ENCODE results near the gene ZNF112. TPM values are rescaled to one million over a fixed set of nuclear protein-coding genes. Genes with fewer than 3 reads are reported as not detected.

ZNF112 gene
- polyA plus RNA-seq, 1 donor (not counting 4 experiments of a cell fraction or from before 2014, with no cell fraction given) = 4.6 TPM

DNA sequence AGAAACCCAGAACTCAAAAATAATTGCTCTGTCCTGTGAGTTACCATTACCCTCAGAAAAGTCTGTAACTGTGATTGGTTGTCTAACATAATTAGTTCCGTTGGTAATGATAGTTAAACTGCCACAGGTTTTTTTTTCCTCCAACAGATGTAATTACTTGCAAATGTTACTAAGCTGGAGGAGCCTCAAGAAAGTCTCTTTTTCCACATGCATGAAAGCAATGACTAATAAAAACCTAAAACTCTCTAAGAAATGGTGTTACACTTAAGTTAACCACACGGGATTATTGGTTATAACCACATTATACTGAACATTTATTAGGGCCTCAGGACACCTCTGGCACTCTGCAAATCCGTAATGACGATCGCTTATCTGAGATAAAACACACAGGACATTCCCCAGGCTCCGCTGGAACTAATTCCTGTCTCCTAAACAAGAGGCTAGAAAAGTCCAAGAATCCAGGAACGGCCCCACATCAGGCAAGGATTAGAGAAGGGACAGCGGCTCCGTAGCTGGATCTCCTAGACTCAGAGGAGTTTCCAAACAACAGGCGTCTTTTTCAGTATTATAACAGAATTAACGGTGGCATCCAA, 52.4 kb downstream of the ZNF112 start:
- peaks cover 8 to 9% of the 10 kb centered on the region in 2 experiments for H3K36me3 ChIP-seq (ENCODE audit: control insufficient read depth in 2 of 2, extremely low read depth in 1 of 2, insufficient read depth in 2 of 2, low read length in 2 of 2)
- TF ChIP-seq, protein P1, sequence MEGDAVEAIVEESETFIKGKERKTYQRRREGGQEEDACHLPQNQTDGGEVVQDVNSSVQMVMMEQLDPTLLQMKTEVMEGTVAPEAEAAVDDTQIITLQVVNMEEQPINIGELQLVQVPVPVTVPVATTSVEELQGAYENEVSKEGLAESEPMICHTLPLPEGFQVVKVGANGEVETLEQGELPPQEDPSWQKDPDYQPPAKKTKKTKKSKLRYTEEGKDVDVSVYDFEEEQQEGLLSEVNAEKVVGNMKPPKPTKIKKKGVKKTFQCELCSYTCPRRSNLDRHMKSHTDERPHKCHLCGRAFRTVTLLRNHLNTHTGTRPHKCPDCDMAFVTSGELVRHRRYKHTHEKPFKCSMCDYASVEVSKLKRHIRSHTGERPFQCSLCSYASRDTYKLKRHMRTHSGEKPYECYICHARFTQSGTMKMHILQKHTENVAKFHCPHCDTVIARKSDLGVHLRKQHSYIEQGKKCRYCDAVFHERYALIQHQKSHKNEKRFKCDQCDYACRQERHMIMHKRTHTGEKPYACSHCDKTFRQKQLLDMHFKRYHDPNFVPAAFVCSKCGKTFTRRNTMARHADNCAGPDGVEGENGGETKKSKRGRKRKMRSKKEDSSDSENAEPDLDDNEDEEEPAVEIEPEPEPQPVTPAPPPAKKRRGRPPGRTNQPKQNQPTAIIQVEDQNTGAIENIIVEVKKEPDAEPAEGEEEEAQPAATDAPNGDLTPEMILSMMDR (optimal IDR thresholded peaks at IDR 0.05 in 1 of 3, IDR thresholded peaks at IDR 0.05 in 1 of 3, conservative IDR thresholded peaks at IDR 0.05 in 1 of 3; ENCODE audit: extremely low read depth in 1 of 3, insufficient read depth in 2 of 3, low read length in 3 of 3) = no peak
- no peak for TF ChIP-seq EZH2 (IDR thresholded peaks at IDR 0.05; ENCODE audit: low read length)
- DNase-seq (ENCODE audit: low read depth, low spot score) = no peak
- no peaks in the 10 kb centered on the region for H3K9me3 ChIP-seq (ENCODE audit: control insufficient read depth, low read depth, low read length)
- no peaks in the 10 kb centered on the region for H3K9me1 ChIP-seq (ENCODE audit: control insufficient read depth, extremely low read depth, insufficient read depth, low read length)
- peak overlapping the region; percentile 81 for H2AFZ ChIP-seq (ENCODE audit: control insufficient read depth, low read length)
- peaks cover 7% of the 10 kb centered on the region for H3K4me1 ChIP-seq (ENCODE audit: control insufficient read depth, extremely low read depth, insufficient read depth, low read length)
- peak; percentile 32 for FAIRE-seq
- H3K4me2 ChIP-seq (ENCODE audit: control insufficient read depth, extremely low read depth, insufficient read depth, low read depth, low read length) = peak overlapping the region; percentile 91
- no peaks in the 10 kb centered on the region for H3K27me3 ChIP-seq (ENCODE audit: control insufficient read depth, extremely low read depth, insufficient read depth, low read length)
- H4K20me1 ChIP-seq (ENCODE audit: control insufficient read depth, extremely low read depth, insufficient read depth, low read length) = no peaks in the 10 kb centered on the region
- peaks cover 2% of the 10 kb centered on the region for H3K79me2 ChIP-seq (ENCODE audit: control insufficient read depth, insufficient read depth, low read length)
- dilution Hi-C loops (cut with MboI; ENCODE audit: extremely low pct_ligation_motif_present, low sequenced_read_pairs) = no loop called here
- H3K4me3 ChIP-seq (ENCODE audit: control insufficient read depth in 2 of 3, extremely low read depth in 1 of 3, insufficient read depth in 2 of 3, low read depth in 1 of 3, low read length in 3 of 3) = peak overlapping the region; percentile 73 to 97 (median 77)
- H3K9ac ChIP-seq (ENCODE audit: control insufficient read depth, extremely low read depth, insufficient read depth, low read length) = peak overlapping the region; percentile 77
- peak overlapping the region; percentile 71 for H3K27ac ChIP-seq (ENCODE audit: control insufficient read depth, insufficient read depth, low read length)

DNA sequence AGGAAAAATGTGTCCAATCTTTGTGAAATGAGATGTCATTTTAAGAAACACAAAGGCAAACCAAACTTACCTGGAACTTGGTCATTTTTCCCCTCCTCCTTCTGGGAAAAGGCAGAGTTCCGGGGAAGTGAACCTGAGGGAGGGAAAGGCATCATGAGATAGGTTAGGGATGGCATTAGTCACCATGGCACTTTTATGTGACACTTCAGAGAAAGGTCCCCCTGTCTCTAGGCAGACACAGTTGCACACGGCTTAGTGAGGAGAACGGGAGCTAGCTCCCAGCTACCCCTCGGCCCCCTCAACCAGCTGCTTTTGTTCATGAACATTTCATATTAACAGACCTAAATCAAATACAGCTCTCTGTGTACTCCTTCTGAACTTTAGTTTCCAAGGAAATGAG, 53.2 kb downstream of the ZNF112 start:
- peaks cover 2% of the 10 kb centered on the region for H3K79me2 ChIP-seq (ENCODE audit: control insufficient read depth, insufficient read depth, low read length)
- H3K9ac ChIP-seq (ENCODE audit: control insufficient read depth, extremely low read depth, insufficient read depth, low read length) = no peak overlapping the region
- no peaks in the 10 kb centered on the region for H4K20me1 ChIP-seq (ENCODE audit: control insufficient read depth, extremely low read depth, insufficient read depth, low read length)
- peaks cover 7% of the 10 kb centered on the region for H3K4me1 ChIP-seq (ENCODE audit: control insufficient read depth, extremely low read depth, insufficient read depth, low read length)
- no peaks in the 10 kb centered on the region for H3K9me1 ChIP-seq (ENCODE audit: control insufficient read depth, extremely low read depth, insufficient read depth, low read length)
- no peak overlapping the region for H3K27ac ChIP-seq (ENCODE audit: control insufficient read depth, insufficient read depth, low read length)
- no peaks in the 10 kb centered on the region for H3K9me3 ChIP-seq (ENCODE audit: control insufficient read depth, low read depth, low read length)
- H3K36me3 ChIP-seq (ENCODE audit: control insufficient read depth in 2 of 2, extremely low read depth in 1 of 2, insufficient read depth in 2 of 2, low read length in 2 of 2) = peaks cover 11% of the 10 kb centered on the region in 2 experiments
- TF ChIP-seq, protein P1 (optimal IDR thresholded peaks at IDR 0.05 in 1 of 3, IDR thresholded peaks at IDR 0.05 in 1 of 3, conservative IDR thresholded peaks at IDR 0.05 in 1 of 3; ENCODE audit: extremely low read depth in 1 of 3, insufficient read depth in 2 of 3, low read length in 3 of 3) = no peak
- TF ChIP-seq EZH2 (IDR thresholded peaks at IDR 0.05; ENCODE audit: low read length) = no peak
- peak overlapping the region in 2 of 3 experiments; percentile 73 to 77 for H3K4me3 ChIP-seq (ENCODE audit: control insufficient read depth in 2 of 3, extremely low read depth in 1 of 3, insufficient read depth in 2 of 3, low read depth in 1 of 3, low read length in 3 of 3)
- FAIRE-seq (no peak), DNase-seq (ENCODE audit: low read depth, low spot score) (no peak)
- no peaks in the 10 kb centered on the region for H3K27me3 ChIP-seq (ENCODE audit: control insufficient read depth, extremely low read depth, insufficient read depth, low read length)
- H2AFZ ChIP-seq (ENCODE audit: control insufficient read depth, low read length) = no peak overlapping the region
- H3K4me2 ChIP-seq (ENCODE audit: control insufficient read depth, extremely low read depth, insufficient read depth, low read depth, low read length) = peak overlapping the region; percentile 91
- dilution Hi-C loops (cut with MboI; ENCODE audit: extremely low pct_ligation_motif_present, low sequenced_read_pairs) = no loop called here
